Measurements from ENCODE around the gene OTUD5. TPM values are rescaled to one million over a fixed set of nuclear protein-coding genes. Genes with fewer than 3 reads are reported as not detected.

Gene OTUD5
- total RNA-seq, 1 donor from 2014 or later, result 18.4 TPM

- Histone ChIP-seq H3K36me3 (ENCODE audit: control insufficient read depth, insufficient read depth, low read length) (peaks cover 9% of the 10 kb centered on the region), H3K27me3 (ENCODE audit: control insufficient read depth, insufficient read depth, low read length) (no peaks in the 10 kb centered on the region), H3K4me3 (ENCODE audit: low read depth, low read length) (no peak overlapping the region)
- DNase-seq (ENCODE audit: low read depth) (no peak), FAIRE-seq (no peak)
- TF ChIP-seq CTCF (IDR thresholded peaks at IDR 0.05; ENCODE audit: insufficient read depth, low read length, severe bottlenecking), result no peak
These were observed 41.6 kb upstream of the OTUD5 start for GRCh38 chrX:48999030-48999429.

- DNase-seq (ENCODE audit: low read depth) (no peak), FAIRE-seq (no peak)
- Histone ChIP-seq H3K36me3 (ENCODE audit: control insufficient read depth, insufficient read depth, low read length) (peaks cover 9% of the 10 kb centered on the region), H3K4me3 (ENCODE audit: low read depth, low read length) (no peak overlapping the region), H3K27me3 (ENCODE audit: control insufficient read depth, insufficient read depth, low read length) (no peaks in the 10 kb centered on the region)
- TF ChIP-seq CTCF (IDR thresholded peaks at IDR 0.05; ENCODE audit: insufficient read depth, low read length, severe bottlenecking), result no peak
These were observed 41.0 kb upstream of the OTUD5 start for GRCh38 chrX:48998391-48998790.

GRCh38 chrX:48997865-48998264 lies 40.5 kb upstream of the OTUD5 start:
- H3K36me3 ChIP-seq (ENCODE audit: control insufficient read depth, insufficient read depth, low read length), result peaks cover 11% of the 10 kb centered on the region
- no peak overlapping the region for H3K4me3 ChIP-seq (ENCODE audit: low read depth, low read length)
- no peak for TF ChIP-seq CTCF (IDR thresholded peaks at IDR 0.05; ENCODE audit: insufficient read depth, low read length, severe bottlenecking)
- DNase-seq (ENCODE audit: low read depth) (no peak), FAIRE-seq (no peak)
- H3K27me3 ChIP-seq (ENCODE audit: control insufficient read depth, insufficient read depth, low read length), result no peaks in the 10 kb centered on the region

GRCh38 chrX:48997455-48997854 lies 40.0 kb upstream of the OTUD5 start:
- no peak for DNase-seq (ENCODE audit: low read depth)
- TF ChIP-seq CTCF (IDR thresholded peaks at IDR 0.05; ENCODE audit: insufficient read depth, low read length, severe bottlenecking), result no peak
- FAIRE-seq, result no peak
- no peaks in the 10 kb centered on the region for H3K27me3 ChIP-seq (ENCODE audit: control insufficient read depth, insufficient read depth, low read length)
- H3K36me3 ChIP-seq (ENCODE audit: control insufficient read depth, insufficient read depth, low read length), result peaks cover 11% of the 10 kb centered on the region
- H3K4me3 ChIP-seq (ENCODE audit: low read depth, low read length), result no peak overlapping the region

- H3K36me3 ChIP-seq (ENCODE audit: control insufficient read depth, insufficient read depth, low read length), result peaks cover 12% of the 10 kb centered on the region
- TF ChIP-seq CTCF (IDR thresholded peaks at IDR 0.05; ENCODE audit: insufficient read depth, low read length, severe bottlenecking), result no peak
- no peak overlapping the region for H3K4me3 ChIP-seq (ENCODE audit: low read depth, low read length)
- H3K27me3 ChIP-seq (ENCODE audit: control insufficient read depth, insufficient read depth, low read length), result no peaks in the 10 kb centered on the region
- no peak for FAIRE-seq
- DNase-seq (ENCODE audit: low read depth), result no peak
These were observed 39.6 kb upstream of the OTUD5 start for GRCh38 chrX:48996969-48997368.

- FAIRE-seq, result no peak
- no peak for TF ChIP-seq CTCF (IDR thresholded peaks at IDR 0.05; ENCODE audit: insufficient read depth, low read length, severe bottlenecking)
- no peaks in the 10 kb centered on the region for H3K27me3 ChIP-seq (ENCODE audit: control insufficient read depth, insufficient read depth, low read length)
These were observed 34.9 kb upstream of the OTUD5 start for GRCh38 chrX:48992341-48992740.

More at GRCh38 chrX:48992341-48992740, 34.9 kb upstream of the OTUD5 start:
- Histone ChIP-seq H3K36me3 (ENCODE audit: control insufficient read depth, insufficient read depth, low read length) (peaks cover 6% of the 10 kb centered on the region), H3K4me3 (ENCODE audit: low read depth, low read length) (no peak overlapping the region)
- DNase-seq (ENCODE audit: low read depth), result no peak

All from bronchial epithelial cell (primary cell).